Lung (tissue), 12 donors: ENCODE results near the gene HMGXB3. TPM values are rescaled to one million over a fixed set of nuclear protein-coding genes. Genes with fewer than 3 reads are reported as not detected.
A peak's percentile ranks its signal among the peaks of the same experiment; 100 is the strongest.

Source experiments
- ATAC-seq: fragments of 200-7000 bp; cut with Tn5 transposase; one replicate; pipeline ENCODE4 v1.9.1; 2020; ENCODE audit warnings: moderate number of reproducible peaks; ENCODE audit not compliant: insufficient read depth, low FRiP score
- DNase-seq, 3 donors: peaks; one replicate each; pipeline ENCODE4 v3.0.0-alpha.2; 2013 to 2017
- H3K27ac ChIP-seq, 2 donors: one replicate each; pipeline ENCODE4 v1.5.1; 2013; ENCODE audit warnings: mild to moderate bottlenecking in 2 of 2, moderate library complexity in 2 of 2, control low read depth in 1 of 2, inconsistent platforms in 1 of 2, low read depth in 1 of 2, low read length in 1 of 2
- H3K27me3 ChIP-seq, 3 donors: one replicate each; pipeline ENCODE4 v1.5.1; 2013; ENCODE audit warnings: low read length in 2 of 3; ENCODE audit not compliant: control insufficient read depth in 3 of 3, insufficient read depth in 3 of 3
- H3K36me3 ChIP-seq, 4 donors: one replicate each; pipeline ENCODE4 v1.5.1; 2013; ENCODE audit warnings: low read length in 4 of 4, mild to moderate bottlenecking in 1 of 4, moderate library complexity in 1 of 4; ENCODE audit not compliant: control insufficient read depth in 4 of 4, insufficient read depth in 4 of 4
- H3K4me1 ChIP-seq, 5 donors: one replicate each; pipeline ENCODE4 v1.5.1; 2013; ENCODE audit warnings: low read length in 5 of 5, mild to moderate bottlenecking in 2 of 5, moderate library complexity in 1 of 5; ENCODE audit not compliant: control insufficient read depth in 5 of 5, insufficient read depth in 5 of 5
- H3K4me3 ChIP-seq: one replicate; pipeline ENCODE4 v1.5.1; 2013; ENCODE audit warnings: mild to moderate bottlenecking, control low read depth, moderate library complexity
- H3K9ac ChIP-seq, 2 donors: one replicate each; pipeline ENCODE4 v1.5.1; 2013; ENCODE audit warnings: low read length in 2 of 2, control low read depth in 1 of 2; ENCODE audit not compliant: insufficient read depth in 1 of 2
- H3K9me3 ChIP-seq, 4 donors: one replicate each; pipeline ENCODE4 v1.5.1; 2013; ENCODE audit warnings: low read length in 3 of 4, mild to moderate bottlenecking in 1 of 4, moderate library complexity in 1 of 4; ENCODE audit not compliant: control insufficient read depth in 4 of 4, insufficient read depth in 3 of 4
- CTCF ChIP-seq: IDR thresholded peaks from 2 replicates; pipeline ENCODE4 v1.5.1; 2012; ENCODE audit warnings: mild to moderate bottlenecking; ENCODE audit errors: control extremely low read depth, extremely low read depth
- WGBS, 2 donors: extraction: QIAGEN DNeasy Blood & Tissue Kit; methylation state at CpG; one replicate each; pipeline ENCODE4 v1.1.7; 2013; 5-methylcytosine and 5-hydroxymethylcytosine counted together
- polyA plus RNA-seq, 2 donors: library from polyadenylated mRNA; stranded (reverse); fragments of 200-250 nt; gene quantifications; one replicate each; pipeline ENCODE4 v1.2.1, GENCODE V29; 2013
- total RNA-seq, 2 donors: library from RNA; depleted of rRNA in 1 of 2; stranded (reverse); fragments of >200 nt in 1 of 2; gene quantifications; one replicate each; pipeline ENCODE4 v1.2.1, GENCODE V29; 2014 to 2021
- donor health status: control.
- donor health status: control.
- donor health status: Bipolar disorder and iron deficiency.
- donor health status: healthy.
- donor health status: DM: yes; HTN: yes; CAD: no.

Gene HMGXB3
- total and polyA plus RNA-seq, 4 donors = 22.3 to 42.3 (median 30.8) TPM

DNA sequence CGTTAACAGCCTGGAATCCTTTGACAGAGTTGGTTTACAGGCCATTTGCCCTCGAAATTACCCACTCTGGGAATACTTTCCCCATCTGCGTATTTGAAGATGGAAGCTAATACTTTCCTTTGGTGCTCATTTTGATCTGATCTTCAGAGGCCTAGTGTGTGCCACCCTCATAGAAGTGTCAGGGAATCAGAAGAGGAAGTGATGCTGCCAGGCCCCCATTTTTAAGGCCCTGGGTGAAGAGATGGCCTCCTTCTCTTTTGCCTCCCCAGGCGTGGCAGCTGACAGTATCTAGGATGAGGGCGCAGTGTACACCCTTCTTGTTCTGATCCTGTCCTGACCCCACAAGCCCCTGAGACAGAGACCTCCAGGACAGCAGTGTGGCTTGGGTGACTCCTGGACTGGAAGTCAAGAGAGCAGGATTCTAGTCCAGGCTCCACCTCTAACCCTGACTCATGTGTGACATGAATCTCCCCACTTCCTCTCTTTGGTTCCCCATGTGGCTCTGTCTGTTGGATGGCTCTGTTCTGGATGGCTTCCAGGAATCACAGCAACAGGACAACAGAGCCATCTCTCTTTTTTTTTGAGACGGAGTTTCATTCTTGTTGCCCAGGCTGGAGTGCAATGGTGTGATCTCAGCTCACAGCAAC is 58.1 kb downstream of the HMGXB3 start:
- WGBS, 2 donors = 73 to 78% methylated on average over 6 of the region's 6 CpGs
- ATAC-seq = peak; percentile 73
- peak overlapping the region in 1 of 2 donors; percentile 54 for H3K27ac ChIP-seq

GRCh38 chr5:150059623-150060022 is 59.1 kb downstream of the HMGXB3 start:
- 88 to 94% methylated on average over 11 of the region's 11 CpGs for WGBS, 2 donors
- H3K4me3 ChIP-seq = no peak overlapping the region
- no peak for TF ChIP-seq CTCF
- no peaks in the 10 kb centered on the region for H3K4me1 ChIP-seq
- ATAC-seq (no peak), DNase-seq (no peak)
- peaks cover 0 to 13% (median 0%) of the 10 kb centered on the region in 4 donors for H3K36me3 ChIP-seq
- H3K9ac ChIP-seq = no peak overlapping the region
- no peak overlapping the region for H3K27ac ChIP-seq
- no peaks in the 10 kb centered on the region for H3K9me3 ChIP-seq
- H3K27me3 ChIP-seq = peaks cover 0 to 2% (median 0%) of the 10 kb centered on the region in 3 donors

More for the DNA sequence above, 58.1 kb downstream of the HMGXB3 start:
- Histone ChIP-seq H3K4me1 (no peaks in the 10 kb centered on the region), H3K36me3 (peaks cover 0 to 22% (median 6%) of the 10 kb centered on the region in 4 donors), H3K4me3 (no peak overlapping the region), H3K9me3 (peaks cover 0 to 2% (median 0%) of the 10 kb centered on the region in 4 donors), H3K9ac (no peak overlapping the region), H3K27me3 (no peaks in the 10 kb centered on the region)
- TF ChIP-seq CTCF = no peak
- peak in 2 of 3 donors; percentile 44 to 66 for DNase-seq

DNA sequence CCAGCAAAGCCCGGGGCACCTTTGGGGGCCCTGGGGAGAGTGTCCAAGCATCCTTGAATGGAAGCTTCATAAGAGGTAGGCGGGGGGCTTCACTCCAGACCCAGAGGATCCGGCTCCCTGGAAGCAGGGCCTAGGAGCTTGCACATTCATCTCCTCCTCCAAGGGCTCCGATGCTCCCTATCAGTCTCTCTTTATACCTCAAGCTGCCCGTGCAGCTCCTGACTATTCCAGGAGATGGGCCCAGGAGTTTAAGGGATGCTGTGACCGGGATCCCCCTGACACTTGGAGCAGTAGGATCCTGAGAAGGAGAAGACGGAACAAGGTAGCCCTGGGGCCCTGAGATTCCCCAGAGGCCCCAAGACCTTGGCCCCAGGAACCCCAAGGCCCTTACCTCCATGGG is 59.9 kb downstream of the HMGXB3 start:
- no peak overlapping the region for H3K27ac ChIP-seq
- TF ChIP-seq CTCF = no peak
- no peaks in the 10 kb centered on the region for H3K9me3 ChIP-seq
- no peak overlapping the region for H3K9ac ChIP-seq
- WGBS, 2 donors = 88 to 91% methylated on average over 7 of the region's 7 CpGs
- ATAC-seq (no peak), DNase-seq (no peak)
- peaks cover 0 to 6% (median 0%) of the 10 kb centered on the region in 4 donors for H3K36me3 ChIP-seq
- no peak overlapping the region for H3K4me3 ChIP-seq
- peaks cover 0 to under 1% (median 0%) of the 10 kb centered on the region in 5 donors for H3K4me1 ChIP-seq
- peaks cover 0 to 2% (median 0%) of the 10 kb centered on the region in 3 donors for H3K27me3 ChIP-seq

GRCh38 chr5:150061538-150061995 is 61.0 kb downstream of the HMGXB3 start:
- peaks cover 0 to 2% (median 0%) of the 10 kb centered on the region in 3 donors for H3K27me3 ChIP-seq
- 89 to 91% methylated on average over 12 of the region's 12 CpGs for WGBS, 2 donors
- H3K36me3 ChIP-seq = no peaks in the 10 kb centered on the region
- H3K27ac ChIP-seq = no peak overlapping the region
- H3K4me1 ChIP-seq = peaks cover 0 to 3% (median 0%) of the 10 kb centered on the region in 5 donors
- no peak for ATAC-seq
- TF ChIP-seq CTCF = no peak
- H3K9ac ChIP-seq = no peak overlapping the region
- no peak overlapping the region for H3K4me3 ChIP-seq
- DNase-seq = no peak
- H3K9me3 ChIP-seq = no peaks in the 10 kb centered on the region
